NT2/D1 (cell line): ENCODE results near the gene RMDN2.

Source experiments
- DNase-seq: peaks from one replicate; pipeline ENCODE4 v3.0.0-alpha.2; 2011; ENCODE audit warnings: low read depth, low spot score
- H3K27me3 ChIP-seq: 2 replicates; pipeline ENCODE4 v1.6.0; 2011; ENCODE audit warnings: mild to moderate bottlenecking; ENCODE audit not compliant: insufficient read length, insufficient read depth
- H3K36me3 ChIP-seq: 2 replicates; pipeline ENCODE4 v1.6.1; 2011; ENCODE audit warnings: mild to moderate bottlenecking, low read length, mixed read lengths; ENCODE audit not compliant: insufficient read depth, insufficient read length
- H3K4me1 ChIP-seq: 2 replicates; pipeline ENCODE4 v1.5.1; 2011; ENCODE audit not compliant: insufficient read depth, insufficient read length
- H3K4me3 ChIP-seq: 2 replicates; pipeline ENCODE4 v1.5.1; 2011; ENCODE audit warnings: low read depth; ENCODE audit not compliant: insufficient read length
- H3K9ac ChIP-seq: 2 replicates; pipeline ENCODE4 v1.6.0; 2011; ENCODE audit warnings: low read depth; ENCODE audit not compliant: insufficient read length
- H3K9me3 ChIP-seq: 2 replicates; pipeline ENCODE4 v1.5.1; 2011; ENCODE audit warnings: mild to moderate bottlenecking, low read length; ENCODE audit not compliant: insufficient read depth
- SUZ12 ChIP-seq: IDR thresholded peaks from 2 replicates; pipeline ENCODE4 v1.6.1; 2011; ENCODE audit not compliant: insufficient read length, insufficient read depth; ENCODE audit errors: extremely low read depth
- YY1 ChIP-seq: IDR thresholded peaks from 2 replicates; pipeline ENCODE4 v1.6.1; 2011; ENCODE audit not compliant: insufficient read length, insufficient read depth
- ZNF274 ChIP-seq: IDR thresholded peaks from 2 replicates; pipeline ENCODE4 v1.6.1; 2011; ENCODE audit warnings: mild to moderate bottlenecking, low read depth, low read length

RMDN2 gene

GRCh38 chr2:37882036-37882435 lies 43.1 kb upstream of the RMDN2 start:
- Histone ChIP-seq H3K36me3 (no peaks in the 10 kb centered on the region), H3K4me1 (peaks cover 1% of the 10 kb centered on the region), H3K9ac (no peak overlapping the region), H3K27me3 (no peaks in the 10 kb centered on the region), H3K9me3 (no peaks in the 10 kb centered on the region), H3K4me3 (no peak overlapping the region)
- DNase-seq = no peak
- no peak for TF ChIP-seq ZNF274
- no peak for TF ChIP-seq SUZ12
- no peak for TF ChIP-seq YY1

- Histone ChIP-seq H3K27me3 (no peaks in the 10 kb centered on the region), H3K36me3 (no peaks in the 10 kb centered on the region), H3K4me1 (peaks cover 1% of the 10 kb centered on the region), H3K4me3 (no peak overlapping the region), H3K9me3 (no peaks in the 10 kb centered on the region), H3K9ac (no peak overlapping the region)
- no peak for TF ChIP-seq YY1
- no peak for TF ChIP-seq ZNF274
- TF ChIP-seq SUZ12 = no peak
- DNase-seq = no peak
These were observed 41.6 kb upstream of the RMDN2 start for GRCh38 chr2:37883518-37883917.

GRCh38 chr2:37885329-37885993 lies 39.6 kb upstream of the RMDN2 start:
- DNase-seq = no peak
- Histone ChIP-seq H3K4me3 (no peak overlapping the region), H3K4me1 (peaks cover 1% of the 10 kb centered on the region), H3K27me3 (no peaks in the 10 kb centered on the region), H3K9ac (no peak overlapping the region), H3K9me3 (no peaks in the 10 kb centered on the region), H3K36me3 (no peaks in the 10 kb centered on the region)
- TF ChIP-seq YY1 (no peak), SUZ12 (no peak), ZNF274 (no peak)

- H3K9me3 ChIP-seq = no peaks in the 10 kb centered on the region
- no peak overlapping the region for H3K4me3 ChIP-seq
- no peak for DNase-seq
- H3K36me3 ChIP-seq = no peaks in the 10 kb centered on the region
- H3K27me3 ChIP-seq = no peaks in the 10 kb centered on the region
- peaks cover 4% of the 10 kb centered on the region for H3K4me1 ChIP-seq
- TF ChIP-seq YY1 = no peak
- no peak overlapping the region for H3K9ac ChIP-seq
These were observed 38.3 kb upstream of the RMDN2 start for GRCh38 chr2:37886745-37887144.

- DNase-seq = no peak
- peaks cover 4% of the 10 kb centered on the region for H3K4me1 ChIP-seq
- no peaks in the 10 kb centered on the region for H3K27me3 ChIP-seq
- no peak overlapping the region for H3K9ac ChIP-seq
- H3K36me3 ChIP-seq = no peaks in the 10 kb centered on the region
- TF ChIP-seq YY1 = no peak
- TF ChIP-seq SUZ12 = no peak
- TF ChIP-seq ZNF274 = no peak
- no peak overlapping the region for H3K4me3 ChIP-seq
- H3K9me3 ChIP-seq = no peaks in the 10 kb centered on the region
These were observed 37.8 kb upstream of the RMDN2 start for GRCh38 chr2:37887286-37887685.

GRCh38 chr2:37890893-37891495 lies 34.1 kb upstream of the RMDN2 start:
- Histone ChIP-seq H3K36me3 (no peaks in the 10 kb centered on the region), H3K4me1 (peaks cover 2% of the 10 kb centered on the region), H3K27me3 (no peaks in the 10 kb centered on the region), H3K9me3 (no peaks in the 10 kb centered on the region), H3K4me3 (no peak overlapping the region), H3K9ac (no peak overlapping the region)
- DNase-seq = peak; percentile 68
- TF ChIP-seq SUZ12 (no peak), ZNF274 (no peak), YY1 (no peak)

- H3K9me3 ChIP-seq = no peaks in the 10 kb centered on the region
- no peaks in the 10 kb centered on the region for H3K36me3 ChIP-seq
- no peak overlapping the region for H3K9ac ChIP-seq
- TF ChIP-seq YY1 (no peak), SUZ12 (no peak), ZNF274 (no peak)
- H3K27me3 ChIP-seq = no peaks in the 10 kb centered on the region
- H3K4me3 ChIP-seq = no peak overlapping the region
- peaks cover 2% of the 10 kb centered on the region for H3K4me1 ChIP-seq
- no peak for DNase-seq
These were observed 33.1 kb upstream of the RMDN2 start for GRCh38 chr2:37891846-37892435.
